Rectal smooth muscle tissue (tissue), 1 donor: ENCODE measurements around the gene IFNA8.
"Not testable (repeated sequence)": the region's sequence is repeated elsewhere in the genome, so short reads cannot be mapped to it uniquely, and the experiment has no call there.

ENCODE experiments used
- H3K27ac ChIP-seq: one replicate; pipeline ENCODE4 v1.7.0; 2013; ENCODE audit warnings: low read depth, low read length, inconsistent platforms
- H3K27me3 ChIP-seq: one replicate; pipeline ENCODE4 v1.7.0; 2013; ENCODE audit warnings: low read length; ENCODE audit not compliant: control insufficient read depth, insufficient read depth
- H3K36me3 ChIP-seq: one replicate; pipeline ENCODE4 v1.7.0; 2013; ENCODE audit warnings: low read length; ENCODE audit not compliant: control insufficient read depth, insufficient read depth
- H3K4me1 ChIP-seq: one replicate; pipeline ENCODE4 v1.7.0; 2013; ENCODE audit warnings: low read length; ENCODE audit not compliant: control insufficient read depth, insufficient read depth
- H3K4me3 ChIP-seq: one replicate; pipeline ENCODE4 v1.7.0; 2013; ENCODE audit warnings: low read length
- H3K9ac ChIP-seq: one replicate; pipeline ENCODE4 v1.7.0; 2013; ENCODE audit warnings: low read length

IFNA8 gene

DNA sequence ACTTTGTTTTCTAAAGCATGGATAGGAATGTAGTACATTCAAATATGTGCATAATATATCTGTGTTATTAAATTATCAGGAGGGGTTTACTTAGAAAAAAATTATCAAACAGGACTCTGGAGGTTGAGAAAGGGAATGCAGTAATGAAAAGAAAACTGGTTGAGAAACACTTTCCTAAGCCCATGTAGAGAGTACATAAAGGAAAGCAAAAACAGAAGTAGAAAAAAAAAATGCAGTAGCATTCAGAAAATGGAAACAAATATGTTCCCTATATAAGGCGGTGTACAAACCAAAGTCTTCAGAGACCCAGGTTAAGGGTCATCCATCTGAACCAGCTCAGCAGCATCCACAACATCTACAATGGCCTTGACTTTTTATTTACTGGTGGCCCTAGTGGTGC is at the start of gene IFNA8:
IFNA8 (plus strand) TSS at position 301 of the 400 bp plus-strand sequence; CDS start at position 361, 60 bp downstream.
- no peak within 1 kb of the TSS for H3K9ac ChIP-seq
- H3K36me3 ChIP-seq: no peaks in the 10 kb centered on the region
- no peak within 1 kb of the TSS for H3K27ac ChIP-seq
- H3K27me3 ChIP-seq: no peaks in the 10 kb centered on the region
- no peak within 1 kb of the TSS for H3K4me3 ChIP-seq
- no peaks in the 10 kb centered on the region for H3K4me1 ChIP-seq

DNA sequence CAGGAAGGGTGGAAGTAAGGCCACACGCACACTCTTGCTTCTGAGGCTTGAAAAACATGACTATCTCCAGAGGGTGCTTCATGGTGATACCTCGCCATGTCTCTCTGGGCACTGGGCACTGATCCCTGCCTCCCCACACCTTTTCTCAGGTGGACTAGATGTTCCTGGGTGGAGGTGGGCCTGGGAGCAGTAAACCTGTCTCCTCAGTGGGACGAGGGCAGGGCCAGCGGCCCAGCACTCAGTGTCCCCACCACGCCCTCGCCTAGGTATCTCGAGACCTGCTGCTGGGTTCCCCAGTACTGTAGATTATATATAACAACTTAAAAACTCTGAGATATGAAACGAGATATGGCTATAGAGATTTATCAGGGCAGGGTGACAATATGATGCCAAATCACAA is 46.6 kb upstream of the IFNA8 start:
- H3K4me3 ChIP-seq: no peak overlapping the region
- no peak overlapping the region for H3K9ac ChIP-seq
- H3K4me1 ChIP-seq: no peaks in the 10 kb centered on the region
- H3K36me3 ChIP-seq: no peaks in the 10 kb centered on the region
- H3K27me3 ChIP-seq: no peaks in the 10 kb centered on the region
- no peak overlapping the region for H3K27ac ChIP-seq

DNA sequence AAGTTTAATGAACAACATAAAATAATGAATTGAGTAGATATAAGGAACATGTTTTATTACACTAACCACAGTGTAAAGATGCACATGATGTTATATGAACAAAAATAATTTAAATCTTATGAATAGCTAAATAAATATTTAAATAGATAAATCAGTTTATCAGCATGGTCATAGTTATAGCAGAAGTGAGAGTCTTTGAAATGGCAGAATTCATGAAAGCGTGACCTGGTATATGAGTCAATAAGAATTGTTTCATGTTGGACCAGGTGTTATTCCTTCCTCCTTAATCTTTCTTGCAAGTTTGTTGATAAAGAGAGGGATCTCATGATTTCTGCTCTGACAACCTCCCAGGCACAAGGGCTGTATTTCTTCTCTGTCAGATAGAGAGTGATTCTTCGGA is 41.7 kb upstream of the IFNA8 start:
- not testable (repeated sequence) for H3K27ac ChIP-seq, H3K27me3 ChIP-seq, H3K4me3 ChIP-seq, H3K4me1 ChIP-seq, H3K36me3 ChIP-seq, H3K9ac ChIP-seq

DNA sequence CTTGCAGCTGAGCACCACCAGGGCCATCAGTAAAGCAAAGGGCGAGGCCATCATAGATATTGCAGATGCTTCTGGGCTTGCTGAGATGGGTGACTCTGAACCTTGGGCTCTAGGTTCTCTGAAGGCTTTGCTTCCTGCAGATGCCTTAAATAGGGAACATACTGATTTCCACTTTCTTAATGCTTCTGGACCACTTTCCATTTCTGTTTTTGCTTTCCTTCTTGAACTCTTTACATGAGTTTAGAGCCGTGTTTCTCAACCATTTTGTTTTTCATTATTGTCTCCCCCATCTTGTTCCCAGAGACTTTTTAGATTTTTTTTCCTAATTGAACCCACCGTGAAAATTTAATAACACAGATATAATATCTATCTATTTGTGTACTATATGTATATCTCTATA is 41.0 kb upstream of the IFNA8 start, which contains the start of gene IFNA13:
IFNA13 (minus strand) TSS at position 101 of the 400 bp plus-strand sequence; CDS start at position 54, 47 bp downstream.
- no peaks in the 10 kb centered on the region for H3K27me3 ChIP-seq
- H3K4me3 ChIP-seq: no peak within 1 kb of the TSS
- H3K27ac ChIP-seq: no peak within 1 kb of the TSS
- no peaks in the 10 kb centered on the region for H3K36me3 ChIP-seq
- H3K4me1 ChIP-seq: no peaks in the 10 kb centered on the region
- no peak within 1 kb of the TSS for H3K9ac ChIP-seq

DNA sequence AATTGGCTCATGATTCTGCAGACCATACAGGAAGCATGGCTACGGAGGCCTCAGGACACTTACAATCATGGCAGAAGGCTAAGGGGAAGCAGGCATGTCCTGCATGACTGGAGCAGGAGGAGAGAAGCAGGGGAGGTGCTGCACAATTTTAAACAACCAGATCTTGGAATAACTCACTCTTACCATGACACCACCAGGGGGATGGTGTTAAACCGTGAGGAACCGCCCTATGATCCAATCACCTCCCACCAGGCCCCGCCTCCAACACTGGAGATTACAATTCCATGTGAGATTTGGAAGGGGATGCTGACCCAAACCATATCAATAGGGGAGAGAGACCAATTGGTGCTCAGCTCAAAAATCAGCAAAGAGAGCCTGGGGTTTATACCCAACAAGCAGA is 37.5 kb upstream of the IFNA8 start:
- H3K4me3 ChIP-seq, H3K27ac ChIP-seq, H3K36me3 ChIP-seq, H3K27me3 ChIP-seq, H3K4me1 ChIP-seq, H3K9ac ChIP-seq: not testable (repeated sequence)

DNA sequence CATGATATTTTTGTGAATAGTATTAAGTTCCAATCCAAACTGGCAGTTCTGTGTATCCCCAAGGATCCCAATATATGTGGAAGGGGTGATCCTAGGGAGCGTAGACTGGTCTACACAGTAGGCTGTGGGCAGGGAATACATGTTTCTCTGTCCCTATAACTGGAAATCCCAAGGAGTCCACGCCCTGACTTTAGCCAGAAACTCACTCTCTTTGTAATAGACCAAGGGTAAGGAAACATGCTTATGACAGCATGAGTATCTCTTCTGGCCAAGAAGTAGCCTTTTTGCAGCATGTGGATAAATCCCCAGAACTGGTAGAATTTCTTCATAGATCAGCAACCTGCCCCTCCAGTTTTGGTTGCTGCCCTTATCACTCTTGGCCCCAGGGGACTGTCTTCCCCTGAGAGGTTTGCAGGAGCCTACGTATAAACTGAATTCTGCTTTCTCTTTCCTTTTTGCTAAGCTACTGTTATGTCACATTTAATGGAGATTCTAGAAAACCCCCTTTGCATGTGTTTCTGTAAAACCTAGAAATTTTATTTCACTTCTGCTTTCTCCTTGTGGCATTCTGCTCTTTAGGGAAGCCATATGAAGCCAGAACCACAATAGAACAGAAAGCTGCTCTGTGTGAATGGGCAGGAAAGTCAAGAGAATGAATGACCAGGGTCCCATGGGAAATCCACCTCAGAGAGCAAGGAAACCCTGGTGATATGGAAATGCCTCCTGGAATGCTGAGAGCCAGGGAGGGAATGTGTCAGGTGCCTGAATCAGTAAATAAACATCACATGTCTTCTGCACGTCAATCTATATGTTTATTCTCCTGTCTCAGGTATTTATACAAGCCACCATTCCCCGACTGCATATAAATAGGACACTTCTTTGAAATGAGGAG is 27.2 kb upstream of the IFNA8 start:
- Histone ChIP-seq H3K4me1 (no peaks in the 10 kb centered on the region), H3K27ac (no peak overlapping the region), H3K36me3 (no peaks in the 10 kb centered on the region), H3K9ac (no peak overlapping the region), H3K4me3 (no peak overlapping the region), H3K27me3 (no peaks in the 10 kb centered on the region)

DNA sequence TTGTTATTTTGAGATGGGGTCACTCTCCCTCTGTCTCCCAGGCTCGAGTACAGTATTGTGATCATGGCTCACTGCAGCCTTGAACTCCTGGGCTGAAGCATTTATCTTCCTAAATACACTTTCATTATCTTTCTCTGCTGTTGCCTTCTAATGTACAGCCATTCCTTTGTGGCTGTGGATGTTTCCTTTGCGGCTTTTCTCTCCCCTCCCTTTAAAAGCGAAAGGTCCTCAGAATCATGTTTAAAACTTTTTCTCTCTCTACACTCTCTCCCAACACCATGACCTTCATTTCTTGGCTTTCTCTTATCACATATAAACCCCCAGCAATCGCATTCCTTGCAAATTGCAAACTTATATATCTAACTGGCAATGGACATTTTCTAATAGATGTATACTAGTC is 25.3 kb upstream of the IFNA8 start:
- Histone ChIP-seq H3K36me3 (no peaks in the 10 kb centered on the region), H3K27ac (no peak overlapping the region), H3K9ac (no peak overlapping the region), H3K4me3 (no peak overlapping the region), H3K4me1 (no peaks in the 10 kb centered on the region), H3K27me3 (no peaks in the 10 kb centered on the region)

DNA sequence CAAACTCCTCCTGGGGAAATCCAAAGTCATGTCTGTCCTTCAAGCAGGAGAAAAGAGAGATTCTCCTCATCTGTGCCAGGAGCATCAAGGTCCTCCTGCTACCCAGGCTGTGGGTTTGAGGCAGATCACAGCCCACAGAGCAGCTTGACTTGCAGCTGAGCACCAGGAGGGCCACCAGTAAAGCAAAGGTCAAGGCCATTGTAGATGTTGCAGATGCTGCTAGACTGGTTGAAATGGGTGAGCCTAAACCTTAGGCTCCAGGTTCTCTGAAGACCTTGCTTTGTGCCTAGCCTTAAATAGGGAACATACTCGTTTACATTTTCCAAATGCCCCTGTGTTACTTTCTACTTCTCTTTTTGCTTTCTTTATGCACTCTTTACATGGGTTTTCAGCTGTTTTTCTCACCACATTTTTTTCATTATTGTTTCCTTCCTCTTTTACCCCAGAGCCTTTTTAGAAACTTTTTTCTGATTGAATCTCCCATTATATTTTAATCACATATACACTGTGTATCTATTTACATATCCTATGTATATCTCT is 23.7 kb upstream of the IFNA8 start, which contains the start of gene IFNA2:
IFNA2 (minus strand) TSS at position 268 of the 540 bp plus-strand sequence; CDS start at position 199, 69 bp downstream.
- Histone ChIP-seq H3K4me1 (no peaks in the 10 kb centered on the region), H3K27me3 (no peaks in the 10 kb centered on the region), H3K27ac (no peak within 1 kb of the TSS), H3K9ac (no peak within 1 kb of the TSS), H3K36me3 (no peaks in the 10 kb centered on the region), H3K4me3 (no peak within 1 kb of the TSS)

DNA sequence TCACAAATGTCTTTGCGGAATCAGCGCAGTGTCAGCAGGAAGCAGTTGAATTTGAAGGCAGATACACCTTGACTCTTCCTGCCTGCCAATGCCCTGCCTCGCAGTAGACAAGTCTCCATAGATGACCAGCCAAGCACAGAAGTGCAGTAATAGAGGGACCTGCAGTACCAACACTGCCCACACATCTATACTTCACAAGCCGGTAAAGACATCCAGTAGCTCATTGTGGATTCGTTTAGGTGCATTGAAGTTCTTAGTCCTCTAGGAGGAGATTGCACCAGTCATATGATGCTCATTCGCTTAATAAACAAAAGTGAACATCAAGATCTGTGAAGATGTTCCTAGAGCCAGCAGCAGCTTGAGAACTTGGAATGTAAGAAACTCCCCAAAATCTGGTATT is 16.6 kb upstream of the IFNA8 start:
- Histone ChIP-seq H3K4me3 (no peak overlapping the region), H3K36me3 (no peaks in the 10 kb centered on the region), H3K9ac (no peak overlapping the region), H3K27ac (no peak overlapping the region), H3K4me1 (no peaks in the 10 kb centered on the region), H3K27me3 (no peaks in the 10 kb centered on the region)

DNA sequence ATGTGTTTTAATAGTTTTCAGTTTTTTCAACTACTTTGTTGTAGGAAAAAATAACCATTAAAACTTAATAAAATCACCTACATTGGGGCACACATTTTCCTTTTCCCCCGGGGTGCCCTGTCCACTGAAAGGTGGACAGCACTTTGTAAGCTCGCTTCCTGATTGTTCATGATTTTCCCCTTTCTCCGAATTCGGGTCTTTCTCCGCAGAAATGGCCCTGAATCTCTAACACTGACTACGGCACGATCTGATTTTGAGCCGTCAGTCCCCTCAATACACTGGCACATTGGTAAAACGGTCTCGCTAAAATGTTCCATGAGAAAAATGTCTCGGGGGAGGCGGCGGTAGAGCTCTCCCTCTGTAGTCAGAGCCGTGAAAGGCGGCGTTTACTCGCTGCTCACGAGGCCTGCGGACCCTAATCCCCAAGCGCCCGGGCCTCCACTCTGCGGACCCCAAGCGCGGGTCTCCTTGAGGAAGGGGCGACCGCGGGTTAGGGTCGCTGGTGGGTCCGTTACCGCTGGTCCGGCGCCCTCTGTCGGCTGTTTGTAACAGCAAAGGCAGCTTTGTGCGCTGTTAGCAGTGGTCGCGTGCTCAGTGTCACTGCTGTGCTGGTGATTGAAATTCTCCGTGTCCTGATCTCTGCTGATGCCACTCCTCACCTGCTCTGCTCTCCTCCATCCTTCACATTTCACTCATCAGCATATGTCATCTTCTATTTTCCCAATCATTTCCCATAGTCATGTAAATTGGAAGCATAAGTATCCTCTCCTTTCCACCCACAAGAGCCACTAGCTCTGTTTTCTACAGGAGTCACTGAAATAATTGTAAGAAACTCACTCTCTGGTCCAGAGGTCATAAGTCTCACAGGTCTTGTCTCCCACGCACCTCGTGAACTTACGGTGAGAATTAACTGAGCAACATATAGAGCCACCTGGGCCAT is 12.9 kb upstream of the IFNA8 start:
- Histone ChIP-seq H3K9ac (peak overlapping the region; percentile 16), H3K4me3 (peak overlapping the region; percentile 64), H3K27me3 (no peaks in the 10 kb centered on the region), H3K4me1 (no peaks in the 10 kb centered on the region), H3K27ac (no peak overlapping the region), H3K36me3 (no peaks in the 10 kb centered on the region)

DNA sequence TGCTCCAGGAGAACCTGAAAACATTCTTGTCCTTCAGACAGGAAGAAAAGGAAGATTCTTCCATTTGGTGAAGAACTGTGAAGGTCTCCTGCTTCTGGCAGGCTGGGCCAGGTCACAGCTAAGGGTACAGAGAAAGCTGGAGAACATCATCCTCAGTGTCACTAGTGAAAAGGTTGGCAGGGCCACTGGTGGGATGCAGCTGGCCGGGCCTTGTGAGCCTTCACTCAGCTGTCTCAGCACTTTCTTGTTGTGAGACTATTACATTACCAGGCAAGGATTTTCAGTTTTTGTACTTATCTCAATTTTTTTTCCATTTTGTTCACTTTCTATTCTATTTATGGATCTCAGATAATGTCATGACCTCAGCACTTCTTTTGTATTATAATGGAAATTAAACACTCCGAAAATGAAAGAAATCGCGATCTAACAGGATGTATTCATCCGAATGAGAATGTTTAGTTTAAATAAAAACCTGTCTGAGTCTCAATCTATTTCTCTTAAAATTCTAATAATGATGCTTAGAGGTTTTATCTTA is 9.9 kb upstream of the IFNA8 start:
- Histone ChIP-seq H3K9ac (no peak overlapping the region), H3K4me3 (no peak overlapping the region), H3K36me3 (no peaks in the 10 kb centered on the region), H3K27ac (no peak overlapping the region), H3K27me3 (peaks cover 6% of the 10 kb centered on the region), H3K4me1 (peaks cover 3% of the 10 kb centered on the region)

DNA sequence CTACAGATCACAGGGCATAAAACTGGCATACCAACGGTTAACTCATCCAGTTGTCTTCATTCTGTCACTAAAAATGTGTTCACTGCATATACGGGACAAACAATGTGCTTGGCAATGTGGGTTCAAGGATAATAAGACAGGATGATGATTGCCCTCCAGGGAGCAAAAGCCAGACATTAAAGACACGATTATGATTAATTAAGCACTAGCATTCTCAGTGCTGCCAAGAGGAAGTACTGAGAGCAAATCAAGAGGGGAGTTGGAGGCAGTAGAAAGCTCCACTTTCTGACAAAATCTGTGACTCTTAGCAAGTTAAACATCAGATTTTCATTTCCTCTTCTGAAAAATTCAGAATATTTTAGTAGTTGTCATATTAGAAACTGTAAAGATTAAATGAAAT is 9.0 kb upstream of the IFNA8 start:
- peaks cover 6% of the 10 kb centered on the region for H3K27me3 ChIP-seq
- no peak overlapping the region for H3K27ac ChIP-seq
- H3K9ac ChIP-seq: no peak overlapping the region
- H3K36me3 ChIP-seq: no peaks in the 10 kb centered on the region
- no peak overlapping the region for H3K4me3 ChIP-seq
- H3K4me1 ChIP-seq: peaks cover 3% of the 10 kb centered on the region
